ENCODE data around the gene EXOC3L4. TPM values are rescaled to one million over a fixed set of nuclear protein-coding genes. Genes with fewer than 3 reads are reported as not detected.

EXOC3L4 gene
- total RNA-seq, 1 experiment from 2014 or later, result 10.9 TPM

DNA sequence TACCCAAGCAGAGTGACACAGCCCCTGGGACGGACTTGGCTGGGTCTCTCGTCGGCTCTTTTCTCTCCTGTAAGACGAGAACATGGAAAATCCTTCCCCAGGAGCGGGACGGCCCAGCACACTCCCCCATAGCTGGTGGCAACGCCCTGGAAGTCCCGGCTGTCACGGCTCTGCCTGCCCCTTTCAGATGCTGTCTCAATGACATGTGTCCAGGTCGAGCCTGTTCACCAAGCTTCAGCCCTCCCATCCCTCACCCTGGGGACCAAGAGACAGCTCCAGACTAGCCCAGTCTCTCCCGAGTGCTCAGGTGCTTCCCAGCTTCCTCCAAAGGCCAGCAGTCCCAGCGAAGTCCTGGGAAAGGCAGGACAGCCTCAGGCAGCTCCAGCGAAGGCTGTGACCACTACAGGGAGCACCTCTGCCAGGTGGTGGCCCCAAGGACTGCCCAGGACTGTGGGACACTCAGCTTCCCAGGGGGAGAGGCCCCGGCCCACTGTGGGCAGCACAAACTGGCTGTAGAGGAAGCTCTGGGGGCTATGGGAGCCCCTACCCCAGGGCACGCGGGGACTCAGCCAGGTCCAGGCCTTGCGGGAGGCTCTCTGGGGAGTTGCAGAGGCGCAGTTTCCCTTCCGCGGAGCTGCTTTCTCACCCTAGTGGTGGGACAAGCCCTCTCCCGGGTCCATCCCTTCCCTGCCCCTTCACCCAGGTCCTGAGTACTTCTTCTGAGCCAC is 62.3 kb downstream of the EXOC3L4 start:
- CTCF ChIA-PET, result interaction anchor here (1.3 kb wide), 1 partner anchor 51 kb away, joined by 4 read pairs; no protein-coding TSS in a partner anchor
- Mint-ChIP-seq H3K4me3 (ENCODE audit: low read depth, unreplicated experiment) (no peak overlapping the region), H3K36me3 (ENCODE audit: insufficient read depth, unreplicated experiment) (no peaks in the 10 kb centered on the region), H3K4me1 (ENCODE audit: low read depth, unreplicated experiment) (peaks cover 16% of the 10 kb centered on the region), H3K27me3 (ENCODE audit: unreplicated experiment) (no peaks in the 10 kb centered on the region), H3K27ac (ENCODE audit: unreplicated experiment) (no peak overlapping the region), H3K9me3 (ENCODE audit: low read depth, unreplicated experiment) (no peaks in the 10 kb centered on the region)
- BruUV-seq (replicated peaks), result no TSS peak
- TF ChIP-seq, protein P1, sequence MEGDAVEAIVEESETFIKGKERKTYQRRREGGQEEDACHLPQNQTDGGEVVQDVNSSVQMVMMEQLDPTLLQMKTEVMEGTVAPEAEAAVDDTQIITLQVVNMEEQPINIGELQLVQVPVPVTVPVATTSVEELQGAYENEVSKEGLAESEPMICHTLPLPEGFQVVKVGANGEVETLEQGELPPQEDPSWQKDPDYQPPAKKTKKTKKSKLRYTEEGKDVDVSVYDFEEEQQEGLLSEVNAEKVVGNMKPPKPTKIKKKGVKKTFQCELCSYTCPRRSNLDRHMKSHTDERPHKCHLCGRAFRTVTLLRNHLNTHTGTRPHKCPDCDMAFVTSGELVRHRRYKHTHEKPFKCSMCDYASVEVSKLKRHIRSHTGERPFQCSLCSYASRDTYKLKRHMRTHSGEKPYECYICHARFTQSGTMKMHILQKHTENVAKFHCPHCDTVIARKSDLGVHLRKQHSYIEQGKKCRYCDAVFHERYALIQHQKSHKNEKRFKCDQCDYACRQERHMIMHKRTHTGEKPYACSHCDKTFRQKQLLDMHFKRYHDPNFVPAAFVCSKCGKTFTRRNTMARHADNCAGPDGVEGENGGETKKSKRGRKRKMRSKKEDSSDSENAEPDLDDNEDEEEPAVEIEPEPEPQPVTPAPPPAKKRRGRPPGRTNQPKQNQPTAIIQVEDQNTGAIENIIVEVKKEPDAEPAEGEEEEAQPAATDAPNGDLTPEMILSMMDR (IDR thresholded peaks at IDR 0.05; ENCODE audit: unreplicated experiment), result no peak
- intact Hi-C loops (cut with micrococcal nuclease; ENCODE audit: unreplicated experiment), result no loop called here
- no peak for DNase-seq

DNA sequence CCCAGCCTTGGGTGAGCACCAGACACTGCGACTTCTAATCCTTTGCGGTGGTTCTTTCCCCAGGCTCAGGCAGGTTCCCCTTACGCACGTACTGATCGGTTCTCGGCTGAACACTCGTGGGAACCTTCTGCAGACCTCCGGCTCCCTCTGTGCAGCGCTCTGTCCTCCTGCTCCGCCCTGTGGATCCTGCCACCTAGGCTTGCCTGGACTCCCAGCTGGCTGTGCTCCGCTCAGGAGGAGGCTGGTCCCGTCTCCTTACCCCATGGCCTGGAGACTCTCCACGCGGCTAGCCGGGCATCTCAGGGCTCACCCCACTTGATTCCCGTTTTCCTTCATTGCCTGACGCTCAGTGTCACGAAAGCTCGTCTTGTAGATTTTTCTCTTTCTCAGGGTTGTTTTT is 63.4 kb downstream of the EXOC3L4 start:
- H3K4me1 Mint-ChIP-seq (ENCODE audit: low read depth, unreplicated experiment), result peaks cover 16% of the 10 kb centered on the region
- CTCF ChIA-PET, result interaction anchor here (0.7 kb wide), 1 partner anchor 53 kb away, joined by 3 read pairs; no protein-coding TSS in a partner anchor
- H3K27me3 Mint-ChIP-seq (ENCODE audit: unreplicated experiment), result no peaks in the 10 kb centered on the region
- no peak overlapping the region for H3K27ac Mint-ChIP-seq (ENCODE audit: unreplicated experiment)
- H3K9me3 Mint-ChIP-seq (ENCODE audit: low read depth, unreplicated experiment), result no peaks in the 10 kb centered on the region
- BruUV-seq (replicated peaks), result no TSS peak
- DNase-seq, result no peak
- TF ChIP-seq, protein P1 (IDR thresholded peaks at IDR 0.05; ENCODE audit: unreplicated experiment), result no peak
- peaks cover 3% of the 10 kb centered on the region for H3K36me3 Mint-ChIP-seq (ENCODE audit: insufficient read depth, unreplicated experiment)
- intact Hi-C loops (cut with micrococcal nuclease; ENCODE audit: unreplicated experiment), result no loop called here
- no peak overlapping the region for H3K4me3 Mint-ChIP-seq (ENCODE audit: low read depth, unreplicated experiment)

DNA sequence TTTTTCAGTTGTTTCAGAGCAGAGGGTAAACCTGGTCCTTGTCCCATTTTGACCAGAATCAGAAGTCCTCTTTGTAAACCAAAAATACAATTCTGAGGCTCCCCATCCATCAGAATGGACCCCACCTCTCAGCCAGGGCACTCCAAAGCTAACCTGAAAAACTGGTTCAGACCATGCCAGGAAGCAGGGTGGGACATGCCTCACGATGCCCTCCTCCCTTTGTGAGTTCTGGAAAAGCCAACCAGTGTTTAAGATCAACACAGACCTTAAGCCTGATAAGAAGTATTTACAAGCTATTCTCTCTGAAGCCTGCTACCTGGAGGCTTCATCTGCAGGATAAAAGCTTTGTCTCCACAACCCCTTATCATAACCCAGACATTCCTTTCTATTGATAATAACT is 64.2 kb downstream of the EXOC3L4 start:
- Mint-ChIP-seq H3K27me3 (ENCODE audit: unreplicated experiment) (no peaks in the 10 kb centered on the region), H3K36me3 (ENCODE audit: insufficient read depth, unreplicated experiment) (peaks cover 3% of the 10 kb centered on the region), H3K9me3 (ENCODE audit: low read depth, unreplicated experiment) (no peaks in the 10 kb centered on the region), H3K4me3 (ENCODE audit: low read depth, unreplicated experiment) (no peak overlapping the region), H3K4me1 (ENCODE audit: low read depth, unreplicated experiment) (peaks cover 16% of the 10 kb centered on the region), H3K27ac (ENCODE audit: unreplicated experiment) (no peak overlapping the region)
- CTCF ChIA-PET, result interaction anchor here (0.7 kb wide), 1 partner anchor 60 kb away, joined by 4 read pairs; no protein-coding TSS in a partner anchor
- no TSS peak for BruUV-seq (replicated peaks)
- TF ChIP-seq, protein P1 (IDR thresholded peaks at IDR 0.05; ENCODE audit: unreplicated experiment), result no peak
- DNase-seq, result no peak
- intact Hi-C loops (cut with micrococcal nuclease; ENCODE audit: unreplicated experiment), result no loop called here

Other genes with a start within 250 kb of the EXOC3L4 start
- gene AMN, start 172.1 kb upstream of the EXOC3L4 start, total RNA-seq (2022), result 13.7 and 17.0 TPM in 2 replicates
- gene CDC42BPB, start 37.2 kb upstream of the EXOC3L4 start, total RNA-seq (2022), result 98.7 and 112 TPM in 2 replicates
- not detected in 2 replicates for gene LBHD2, start 10.5 kb upstream of the EXOC3L4 start, total RNA-seq (2022)
- gene TNFAIP2, start 28.7 kb downstream of the EXOC3L4 start, total RNA-seq (2022), result 113 and 195 TPM in 2 replicates
- 327 and 328 TPM in 2 replicates for gene EIF5, start 239.5 kb downstream of the EXOC3L4 start, total RNA-seq (2022)